ENCODE results near the gene ZNF385A. TPM values are rescaled to one million over a fixed set of nuclear protein-coding genes. Genes with fewer than 3 reads are reported as not detected.
A peak's percentile ranks its signal among the peaks of the same experiment; 100 is the strongest.

Gene ZNF385A, protein sequence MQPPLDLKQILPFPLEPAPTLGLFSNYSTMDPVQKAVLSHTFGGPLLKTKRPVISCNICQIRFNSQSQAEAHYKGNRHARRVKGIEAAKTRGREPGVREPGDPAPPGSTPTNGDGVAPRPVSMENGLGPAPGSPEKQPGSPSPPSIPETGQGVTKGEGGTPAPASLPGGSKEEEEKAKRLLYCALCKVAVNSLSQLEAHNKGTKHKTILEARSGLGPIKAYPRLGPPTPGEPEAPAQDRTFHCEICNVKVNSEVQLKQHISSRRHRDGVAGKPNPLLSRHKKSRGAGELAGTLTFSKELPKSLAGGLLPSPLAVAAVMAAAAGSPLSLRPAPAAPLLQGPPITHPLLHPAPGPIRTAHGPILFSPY
- 0.99 and 1.3 TPM in 2 replicates for total RNA-seq

DNA sequence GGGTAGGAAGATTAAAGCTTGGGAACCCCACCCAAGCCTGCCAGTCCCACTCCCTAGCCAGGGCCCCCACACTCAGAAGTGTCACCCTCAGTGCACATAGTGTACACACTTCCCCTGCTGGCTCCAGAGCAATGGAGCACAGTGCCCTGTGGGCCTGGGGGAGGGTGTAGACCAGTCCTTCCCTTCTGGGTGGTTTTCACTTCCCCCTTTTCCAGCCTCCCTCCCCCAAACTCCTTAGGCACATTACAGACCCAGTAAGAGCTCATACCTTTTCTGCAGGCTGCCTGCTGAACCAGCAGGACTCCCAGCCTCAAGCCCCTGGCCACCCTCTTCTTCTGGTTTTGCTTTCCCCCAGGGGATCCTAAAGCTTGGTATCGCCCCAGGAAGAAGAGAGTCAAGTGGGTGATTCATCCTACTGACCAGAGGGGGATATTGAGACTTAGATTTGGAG lies at the start of gene ZNF385A:
Gene ZNF385A, minus strand, starts transcription at position 143 of the 451 bp plus-strand sequence. CDS start 219 bp downstream, outside the sequence.
- Mint-ChIP-seq H3K36me3 (ENCODE audit: low read depth) (no peaks in the 10 kb centered on the region), H3K27ac (no peak within 1 kb of the TSS), H3K4me1 (ENCODE audit: low read depth) (peaks cover 11% of the 10 kb centered on the region), H3K9me3 (no peaks in the 10 kb centered on the region), H3K4me3 (no peak within 1 kb of the TSS), H3K27me3 (ENCODE audit: insufficient read depth) (peaks cover 2% of the 10 kb centered on the region)
- no peak for DNase-seq (ENCODE audit: low spot score)
- intact Hi-C loops (cut with micrococcal nuclease): no loop called here

DNA sequence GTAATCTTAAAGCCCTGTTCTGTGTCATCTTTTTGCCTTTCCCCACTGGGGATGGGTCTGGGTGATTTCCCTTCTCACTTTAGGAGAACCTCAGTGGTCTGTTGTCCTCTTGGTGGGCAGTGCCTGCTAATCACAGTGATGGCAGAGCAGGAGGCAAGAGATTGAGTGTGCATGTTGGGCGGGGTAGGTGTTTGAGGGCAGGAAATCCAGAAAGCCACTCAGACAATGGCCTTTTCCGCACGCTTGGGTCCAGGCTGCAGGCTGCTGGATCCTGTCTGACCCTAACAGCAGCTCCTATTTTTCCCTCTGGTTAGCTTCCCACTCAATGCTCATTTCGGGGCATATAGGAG lies 48.3 kb upstream of the ZNF385A start:
- H3K4me3 Mint-ChIP-seq: peak overlapping the region; percentile 31

DNA sequence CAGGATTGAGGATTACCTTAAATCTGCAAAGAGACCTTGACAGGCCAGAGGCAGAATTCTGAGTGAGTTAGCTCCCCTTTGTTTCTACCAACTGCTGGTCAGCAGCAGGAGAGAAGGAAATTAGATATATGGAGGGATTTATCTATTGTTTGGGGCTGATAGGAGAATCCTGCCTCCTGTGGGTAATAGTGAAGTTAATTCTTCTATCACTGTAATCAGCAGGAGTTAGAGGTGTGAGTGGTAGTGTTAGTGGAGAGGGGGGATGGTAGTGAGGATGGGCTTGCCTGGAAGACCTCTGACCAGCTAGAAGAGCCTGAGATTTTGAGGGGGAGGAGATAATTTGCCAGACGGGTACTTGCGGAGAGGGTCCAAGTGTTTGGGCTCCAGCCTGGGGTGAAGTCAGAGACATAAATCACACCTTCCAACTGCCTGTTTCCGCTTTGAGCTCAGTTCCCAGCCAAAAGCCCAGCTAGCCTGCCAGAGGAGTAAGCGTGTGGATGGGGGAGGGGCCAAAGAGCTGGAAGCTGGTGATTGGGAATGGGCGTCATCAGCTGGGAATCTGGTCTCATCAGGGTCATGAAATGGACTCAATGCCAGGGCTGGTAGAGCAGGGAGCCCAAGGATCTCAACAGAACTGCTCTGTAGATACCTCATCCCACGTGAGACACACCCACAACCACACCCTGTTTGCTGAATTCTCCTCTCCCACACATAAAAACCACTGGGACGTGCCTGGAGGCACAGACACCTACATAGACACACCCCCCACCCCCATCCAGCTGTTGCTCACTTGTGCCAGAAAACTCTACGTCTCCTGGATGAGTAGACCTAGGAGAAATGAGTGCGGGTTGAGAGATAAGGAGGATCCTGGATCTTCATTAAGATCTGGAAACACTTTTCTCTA lies 47.6 kb upstream of the ZNF385A start:
- peak overlapping the region; percentile 50 for H3K27ac Mint-ChIP-seq
- peak overlapping the region; percentile 31 for H3K4me3 Mint-ChIP-seq
- H3K9me3 Mint-ChIP-seq: no peaks in the 10 kb centered on the region
- intact Hi-C loops (cut with micrococcal nuclease): no loop called here
- no peaks in the 10 kb centered on the region for H3K36me3 Mint-ChIP-seq (ENCODE audit: low read depth)
- peaks cover 53% of the 10 kb centered on the region for H3K4me1 Mint-ChIP-seq (ENCODE audit: low read depth)
- H3K27me3 Mint-ChIP-seq (ENCODE audit: insufficient read depth): peaks cover 4% of the 10 kb centered on the region
- no peak for DNase-seq (ENCODE audit: low spot score)

More for the DNA sequence above, 48.3 kb upstream of the ZNF385A start:
- H3K36me3 Mint-ChIP-seq (ENCODE audit: low read depth): no peaks in the 10 kb centered on the region
- no peak for DNase-seq (ENCODE audit: low spot score)
- no peaks in the 10 kb centered on the region for H3K27me3 Mint-ChIP-seq (ENCODE audit: insufficient read depth)
- no peak overlapping the region for H3K27ac Mint-ChIP-seq
- peaks cover 52% of the 10 kb centered on the region for H3K4me1 Mint-ChIP-seq (ENCODE audit: low read depth)
- intact Hi-C loops (cut with micrococcal nuclease): no loop called here
- H3K9me3 Mint-ChIP-seq: no peaks in the 10 kb centered on the region

- peaks cover 52% of the 10 kb centered on the region for H3K4me1 Mint-ChIP-seq (ENCODE audit: low read depth)
- peaks cover 17% of the 10 kb centered on the region for H3K27me3 Mint-ChIP-seq (ENCODE audit: insufficient read depth)
- H3K9me3 Mint-ChIP-seq: no peaks in the 10 kb centered on the region
- intact Hi-C loops (cut with micrococcal nuclease): no loop called here
- H3K4me3 Mint-ChIP-seq: no peak overlapping the region
- DNase-seq (ENCODE audit: low spot score): no peak
- no peak overlapping the region for H3K27ac Mint-ChIP-seq
- no peaks in the 10 kb centered on the region for H3K36me3 Mint-ChIP-seq (ENCODE audit: low read depth)
Measured at GRCh38 chr12:54430471-54431069, 46.0 kb upstream of the ZNF385A start.

DNA sequence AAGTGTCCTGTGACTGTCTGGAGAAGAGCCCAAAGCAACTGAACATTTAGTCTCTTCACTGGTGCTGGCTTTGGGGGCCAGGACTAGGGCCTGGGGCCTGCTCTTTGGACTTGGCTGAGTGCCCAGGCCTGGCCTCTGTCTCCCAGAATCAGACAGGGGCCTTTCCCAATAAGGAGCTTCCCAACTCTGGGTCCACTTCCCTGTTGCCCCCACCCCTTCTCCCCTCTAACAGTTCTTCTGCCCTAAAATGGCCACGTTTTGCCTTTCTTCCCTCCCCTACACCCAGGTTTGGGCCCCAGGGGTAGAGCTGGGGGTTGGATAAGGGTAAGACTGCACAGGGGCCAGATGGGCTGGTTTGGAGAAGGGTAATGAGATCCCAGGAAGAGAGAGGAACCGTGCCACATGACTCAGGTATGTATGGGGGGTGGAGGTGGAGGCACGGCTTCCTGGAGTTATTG lies 44.5 kb upstream of the ZNF385A start:
- Mint-ChIP-seq H3K27ac (no peak overlapping the region), H3K4me3 (no peak overlapping the region), H3K4me1 (ENCODE audit: low read depth) (peaks cover 57% of the 10 kb centered on the region), H3K9me3 (no peaks in the 10 kb centered on the region), H3K36me3 (ENCODE audit: low read depth) (no peaks in the 10 kb centered on the region), H3K27me3 (ENCODE audit: insufficient read depth) (peaks cover 28% of the 10 kb centered on the region)
- DNase-seq (ENCODE audit: low spot score): no peak
- intact Hi-C loops (cut with micrococcal nuclease): no loop called here

DNA sequence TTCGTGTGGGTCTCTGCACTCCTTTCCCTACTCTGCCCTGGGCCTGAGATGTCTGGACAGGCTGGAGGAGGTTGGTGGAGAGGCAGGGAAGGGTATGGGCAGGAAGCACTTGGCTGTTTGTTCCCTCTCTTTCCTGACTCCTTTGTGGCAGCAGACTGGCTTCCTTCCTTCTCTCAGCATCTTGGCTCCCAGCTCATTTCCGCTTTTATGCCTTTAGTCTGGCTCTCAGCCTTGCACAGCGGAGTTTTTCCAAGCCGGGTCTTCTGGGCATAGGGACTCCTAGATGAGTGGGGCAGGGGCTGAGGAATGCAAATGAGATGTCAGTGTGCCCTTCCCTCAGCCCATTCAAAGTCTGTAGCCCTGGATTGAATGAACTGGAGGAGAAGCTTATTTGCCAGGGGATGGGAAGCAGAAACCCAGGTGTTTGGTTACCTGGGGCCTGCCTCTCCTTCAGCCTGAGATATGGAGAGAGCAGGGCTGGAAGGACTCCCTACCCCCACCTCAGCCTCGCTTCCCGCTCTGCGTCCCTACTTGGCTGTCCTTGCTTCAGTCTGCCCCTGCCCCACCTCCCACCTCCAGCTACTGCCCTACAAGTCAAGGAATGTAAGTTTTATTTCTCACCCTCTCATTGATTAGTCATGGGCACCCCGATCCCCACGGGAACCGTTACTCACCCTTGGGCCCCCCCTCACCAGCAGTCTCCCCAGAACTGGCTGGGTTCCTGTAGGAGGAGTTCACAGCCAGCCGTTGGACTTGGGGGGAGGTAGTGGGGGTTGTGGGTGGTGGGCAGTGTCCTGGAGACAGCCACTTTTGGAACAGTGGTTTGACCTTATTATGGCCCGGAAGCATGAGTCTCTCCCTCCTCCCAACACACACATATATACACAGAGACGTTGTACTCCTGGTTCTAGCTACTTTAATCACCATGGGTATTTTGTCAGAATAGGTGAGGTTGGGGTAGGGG lies 43.8 kb upstream of the ZNF385A start:
- Mint-ChIP-seq H3K4me3 (no peak overlapping the region), H3K9me3 (no peaks in the 10 kb centered on the region), H3K36me3 (ENCODE audit: low read depth) (no peaks in the 10 kb centered on the region), H3K27ac (no peak overlapping the region), H3K4me1 (ENCODE audit: low read depth) (peaks cover 61% of the 10 kb centered on the region), H3K27me3 (ENCODE audit: insufficient read depth) (peaks cover 31% of the 10 kb centered on the region)
- intact Hi-C loops (cut with micrococcal nuclease): no loop called here
- no peak for DNase-seq (ENCODE audit: low spot score)

GRCh38 chr12:54427106-54427505 lies 42.6 kb upstream of the ZNF385A start:
- Mint-ChIP-seq H3K4me3 (no peak overlapping the region), H3K9me3 (no peaks in the 10 kb centered on the region), H3K4me1 (ENCODE audit: low read depth) (peaks cover 58% of the 10 kb centered on the region), H3K36me3 (ENCODE audit: low read depth) (no peaks in the 10 kb centered on the region), H3K27me3 (ENCODE audit: insufficient read depth) (peaks cover 36% of the 10 kb centered on the region), H3K27ac (no peak overlapping the region)
- intact Hi-C loops (cut with micrococcal nuclease): no loop called here
- no peak for DNase-seq (ENCODE audit: low spot score)

DNA sequence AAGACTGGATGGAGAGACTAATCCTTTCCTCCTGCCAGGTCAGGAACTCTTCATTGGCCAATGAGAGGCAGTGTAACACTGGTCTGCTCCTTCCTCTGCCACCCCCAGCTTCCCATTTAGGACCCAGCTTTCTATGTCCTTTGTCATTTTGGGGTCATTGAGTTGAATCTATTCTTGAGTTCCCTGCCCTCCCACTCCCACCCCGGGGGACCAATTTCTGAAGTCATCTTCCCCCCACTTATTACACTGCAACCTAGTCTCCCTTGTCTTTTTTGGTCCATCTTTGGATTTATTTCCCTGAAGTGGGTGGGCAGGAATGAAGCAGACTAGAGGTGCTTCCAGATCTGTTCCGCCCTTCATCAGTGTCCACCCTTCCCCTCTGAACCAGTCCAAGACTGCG lies 42.2 kb upstream of the ZNF385A start:
- intact Hi-C loops (cut with micrococcal nuclease): loop anchor here (1.0 kb wide), 1 partner anchor 13 kb away; no protein-coding TSS in a partner anchor
- peaks cover 39% of the 10 kb centered on the region for H3K27me3 Mint-ChIP-seq (ENCODE audit: insufficient read depth)
- H3K4me1 Mint-ChIP-seq (ENCODE audit: low read depth): peaks cover 54% of the 10 kb centered on the region
- no peaks in the 10 kb centered on the region for H3K36me3 Mint-ChIP-seq (ENCODE audit: low read depth)
- DNase-seq (ENCODE audit: low spot score): no peak
- H3K9me3 Mint-ChIP-seq: no peaks in the 10 kb centered on the region
- no peak overlapping the region for H3K27ac Mint-ChIP-seq
- no peak overlapping the region for H3K4me3 Mint-ChIP-seq

GRCh38 chr12:54425702-54426101 lies 41.2 kb upstream of the ZNF385A start:
- Mint-ChIP-seq H3K36me3 (ENCODE audit: low read depth) (no peaks in the 10 kb centered on the region), H3K4me3 (no peak overlapping the region), H3K9me3 (no peaks in the 10 kb centered on the region), H3K27me3 (ENCODE audit: insufficient read depth) (peaks cover 44% of the 10 kb centered on the region), H3K4me1 (ENCODE audit: low read depth) (peaks cover 51% of the 10 kb centered on the region), H3K27ac (no peak overlapping the region)
- intact Hi-C loops (cut with micrococcal nuclease): loop anchor here (1.0 kb wide), 1 partner anchor 14 kb away; no protein-coding TSS in a partner anchor
- DNase-seq (ENCODE audit: low spot score): no peak

DNA sequence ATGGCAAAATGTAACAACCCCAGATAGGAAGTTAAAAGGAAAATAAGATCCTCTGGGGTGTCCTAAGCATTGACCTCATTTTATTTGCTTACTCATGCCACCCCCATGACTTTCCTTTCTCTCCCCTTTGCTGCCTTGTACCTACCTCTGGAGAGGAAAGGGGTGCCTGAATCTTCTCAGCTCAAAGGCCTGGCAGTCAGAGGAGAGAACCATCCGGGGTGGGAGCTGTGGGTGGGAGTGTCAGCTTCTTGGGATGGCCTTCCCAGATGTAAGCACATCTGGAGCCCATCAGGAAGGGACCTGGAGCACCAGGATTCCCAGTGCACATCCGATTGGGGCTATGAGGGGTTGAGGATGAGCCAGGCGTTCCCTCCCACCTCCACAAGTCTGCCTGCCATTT lies 39.7 kb upstream of the ZNF385A start:
- Mint-ChIP-seq H3K4me1 (ENCODE audit: low read depth) (peaks cover 47% of the 10 kb centered on the region), H3K4me3 (no peak overlapping the region), H3K9me3 (no peaks in the 10 kb centered on the region), H3K36me3 (ENCODE audit: low read depth) (no peaks in the 10 kb centered on the region), H3K27ac (no peak overlapping the region), H3K27me3 (ENCODE audit: insufficient read depth) (peaks cover 44% of the 10 kb centered on the region)
- intact Hi-C loops (cut with micrococcal nuclease): no loop called here
- DNase-seq (ENCODE audit: low spot score): no peak

GRCh38 chr12:54423816-54424150 lies 39.2 kb upstream of the ZNF385A start:
- Mint-ChIP-seq H3K4me3 (no peak overlapping the region), H3K36me3 (ENCODE audit: low read depth) (no peaks in the 10 kb centered on the region), H3K27ac (no peak overlapping the region), H3K4me1 (ENCODE audit: low read depth) (peaks cover 43% of the 10 kb centered on the region), H3K27me3 (ENCODE audit: insufficient read depth) (peaks cover 44% of the 10 kb centered on the region), H3K9me3 (no peaks in the 10 kb centered on the region)
- intact Hi-C loops (cut with micrococcal nuclease): no loop called here
- no peak for DNase-seq (ENCODE audit: low spot score)

DNA sequence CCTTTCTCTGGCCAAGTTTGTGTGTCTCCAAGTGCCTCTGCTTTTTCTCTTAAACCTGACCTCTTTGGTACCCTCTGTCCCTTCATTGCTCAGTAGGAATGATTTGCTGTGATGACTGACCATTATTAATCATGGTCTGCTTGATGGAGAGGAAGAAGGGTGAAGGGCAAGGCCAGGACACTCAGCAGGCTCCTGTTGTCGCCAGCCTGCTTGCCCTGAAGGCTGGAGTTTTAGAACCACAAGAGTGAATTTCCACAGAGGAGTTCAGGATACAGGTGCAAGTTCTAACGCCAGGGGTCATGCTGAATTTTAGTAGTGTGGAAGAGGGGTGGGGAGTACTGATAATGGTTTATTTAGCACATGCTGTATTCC lies 37.3 kb upstream of the ZNF385A start:
- Mint-ChIP-seq H3K4me1 (ENCODE audit: low read depth) (peaks cover 38% of the 10 kb centered on the region), H3K9me3 (no peaks in the 10 kb centered on the region), H3K27ac (no peak overlapping the region), H3K4me3 (peak overlapping the region; percentile 17), H3K27me3 (ENCODE audit: insufficient read depth) (peaks cover 37% of the 10 kb centered on the region), H3K36me3 (ENCODE audit: low read depth) (no peaks in the 10 kb centered on the region)
- DNase-seq (ENCODE audit: low spot score): no peak
- intact Hi-C loops (cut with micrococcal nuclease): loop anchor here (1.0 kb wide), 1 partner anchor 9 kb away; no protein-coding TSS in a partner anchor

All from activated T-helper 1 cell treated with anti-CD3 and anti-CD28 coated beads, Interleukin-12 subunit alpha, Interleukin-12 subunit beta, Interleukin-2, Interleukin-4 antibody, amounts not matched to agents 30 ng/mL and 10 ng/mL and 1 ng/mL, durations not matched to agents 14 hours and 24 hours and 36 hours (primary cell).